Heart right ventricle (tissue), 16 donors: ENCODE measurements around the gene SSR1. TPM values are rescaled to one million over a fixed set of nuclear protein-coding genes. Genes with fewer than 3 reads are reported as not detected.

Experiments
- ATAC-seq, 8 donors: fragments of 200-7000 bp; cut with Tn5 transposase; one replicate each; pipeline ENCODE4 v1.9.1; 2020; ENCODE audit warnings: mild to moderate bottlenecking in 8 of 8, moderate library complexity in 8 of 8, moderate number of reproducible peaks in 1 of 8
- DNase-seq, 2 donors: peaks; one replicate each; pipeline ENCODE4 v3.0.0-alpha.2; 2020
- H3K27ac ChIP-seq, 10 donors: fragments of 200-600 bp; sonication (generic) in 2 of 10; one replicate each; pipeline versions ENCODE4 v1.5.0 to v1.8.0; 2020 to 2022; ENCODE audit warnings: mild to moderate bottlenecking in 3 of 10
- H3K27me3 ChIP-seq, 7 donors: fragments of 200-600 bp; one replicate each; pipeline ENCODE4 v1.8.0; 2021 to 2022; ENCODE audit warnings: mild to moderate bottlenecking in 2 of 7
- H3K36me3 ChIP-seq, 9 donors: fragments of 200-600 bp; sonication (generic) in 1 of 9; one replicate each; pipeline versions ENCODE4 v1.5.0 to v1.8.0; 2020 to 2022; ENCODE audit warnings: mild to moderate bottlenecking in 2 of 9
- H3K4me1 ChIP-seq, 9 donors: fragments of 200-600 bp; sonication (generic) in 1 of 9; one replicate each; pipeline versions ENCODE4 v1.5.0 to v1.8.0; 2020 to 2022; ENCODE audit warnings: mild to moderate bottlenecking in 4 of 9
- H3K4me3 ChIP-seq, 10 donors: fragments of 200-600 bp; sonication (generic) in 2 of 10; one replicate each; pipeline versions ENCODE4 v1.5.0 to v1.8.0; 2020 to 2022; ENCODE audit warnings: mild to moderate bottlenecking in 7 of 10, moderate library complexity in 2 of 10
- H3K9me3 ChIP-seq, 11 donors: fragments of 200-600 bp in 10 of 11; sonication (generic) in 2 of 11; one replicate each; pipeline versions ENCODE4 v1.5.0 to v1.8.0; 2013 to 2022; ENCODE audit warnings: mild to moderate bottlenecking in 2 of 11, control low read depth in 1 of 11, moderate library complexity in 1 of 11
- CTCF ChIP-seq, 9 donors: fragments of 200-600 bp; sonication (generic) in 2 of 9; IDR thresholded peaks; one replicate each; pipeline versions ENCODE4 v1.5.0 to v1.8.0; 2021 to 2022; ENCODE audit warnings: antibody characterized with exemption in 9 of 9, mild to moderate bottlenecking in 5 of 9, moderate library complexity in 1 of 9
- WGBS, 2 donors: extraction: QIAGEN DNeasy Blood & Tissue Kit; methylation state at CpG; one replicate each; pipeline ENCODE4 v1.1.7; 2013; ENCODE audit warnings: inconsistent platforms in 1 of 2; 5-methylcytosine and 5-hydroxymethylcytosine counted together
- intact Hi-C, 10 donors: fragments of 100-400 bp; cut with DNase I; formaldehyde crosslinking; loops; one replicate each; pipeline versions ENCODE4 v1.11.1 to v1.14.2; 2022
- polyA plus RNA-seq, 2 donors: library from polyadenylated mRNA; stranded (reverse); fragments of 200-250 nt; gene quantifications; one replicate each; pipeline ENCODE4 v1.2.3, GENCODE V29; 2013
- total RNA-seq, 10 donors: library from RNA; stranded (reverse); fragmentation: NEBNext Ultra II Directional in 3 of 10; extraction: Animal tissue kit (Norgen Biotek cat#: 25700) in 3 of 10; gene quantifications; one replicate each; pipeline versions ENCODE4 v1.2.1 to v1.2.4, GENCODE V29; 2021 to 2023
- donor health status: Arrhythmogenic right ventricular cardiomyopathy.
- donor health status: ischemic (EF 13 %, LVEDD 7.1; RV severe dilation, severe dysfunction).
- donor health status: healthy with polysubstance abuse.
- donor health status: DM: no; HTN: yes; CAD: no.
- donor health status: DM: no; HTN: no; CAD: no.
- donor health status: ischemic (EF 25% LVEDD 6.9; RV normal size, moderate dysfunction).
- donor health status: ischemic (EF 25% LVEDD 5.7; RV mildly dilated, moderate dysfunction).
- donor health status: healthy.
- donor health status: DM: yes; HTN: yes; CAD: no.
- donor health status: Ischemic cardiomyopathy.
- donor health status: ischemic (EF 35%, LVEDD 5.7; RV mildly dilated, moderate dysfunction).
- donor health status: nonischemic (EF 11% LVEDD 7.7; RV severe dilation, severe dysfunction).
- donor health status: DM: yes; HTN: yes; CAD: no.
- donor health status: PGD.
- donor health status: ischemic (EF 29% LVEDD 5.4; RV normal size, mild dysfunction).
- donor health status: nonischemic (EF 23%, LVEDD 6.1; RV moderate dilation, normal function).

Gene SSR1
- total and polyA plus RNA-seq, 12 donors: 8.3 to 80.5 (median 60.8) TPM

DNA sequence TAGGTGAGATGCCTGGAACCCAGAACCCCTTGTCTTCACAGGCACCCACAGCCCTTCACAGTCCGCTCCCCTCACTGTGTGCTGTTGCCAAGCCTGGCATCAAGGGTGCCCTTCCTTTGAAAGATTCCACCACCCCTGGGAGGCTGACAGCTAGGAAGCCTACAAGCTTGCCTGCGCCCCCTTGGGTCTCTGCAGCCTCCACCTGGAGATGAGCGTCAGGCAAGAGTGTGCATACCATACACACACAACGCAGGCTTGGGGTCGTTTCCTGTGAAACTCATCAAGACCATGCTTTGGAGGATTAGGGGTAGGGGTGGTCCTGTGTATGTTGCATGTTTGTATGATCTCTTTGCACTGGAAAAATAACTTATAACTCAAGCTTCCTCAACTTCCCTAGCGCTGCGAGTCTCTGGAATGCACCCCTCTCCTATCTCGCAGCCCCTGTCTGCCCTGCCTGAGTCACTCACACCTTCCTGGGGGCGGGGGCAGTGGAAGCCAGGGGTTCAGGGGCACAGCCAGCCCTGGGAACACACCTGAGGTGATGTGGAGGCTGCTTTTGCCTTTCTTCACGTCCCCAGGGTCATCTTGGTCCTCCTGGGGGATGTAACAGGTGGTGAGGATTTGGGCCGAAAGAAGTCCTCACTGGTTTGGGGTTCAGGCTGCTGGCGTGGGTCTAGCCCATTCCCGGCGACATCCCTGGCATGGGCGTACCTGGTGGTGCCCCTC lies 67.2 kb downstream of the SSR1 start:
- no peak for TF ChIP-seq CTCF (IDR thresholded peaks at IDR 0.05)
- 92 to 93% methylated on average over 15 of the region's 15 CpGs for WGBS, 2 donors

GRCh38 chr6:7243179-7243981 lies 69.6 kb downstream of the SSR1 start:
- 8 to 10% methylated on average over 7 of the region's 7 CpGs for WGBS, 2 donors
- ATAC-seq (peak in 7 of 8 donors; percentile 31 to 69 (median 56)), DNase-seq (peak in 1 of 2 donors; percentile 60)
- TF ChIP-seq CTCF (IDR thresholded peaks at IDR 0.05): peak; percentile 89 to 96 (median 92)
- Histone ChIP-seq H3K4me1 (peaks cover 0 to 54% (median 29%) of the 10 kb centered on the region in 9 donors), H3K36me3 (peaks cover 0 to 75% (median 17%) of the 10 kb centered on the region in 9 donors), H3K27me3 (no peaks in the 10 kb centered on the region), H3K27ac (peak overlapping the region in 8 of 10 donors; percentile 18 to 75 (median 46)), H3K9me3 (no peaks in the 10 kb centered on the region), H3K4me3 (no peak overlapping the region)
- intact Hi-C loops: loop anchor here (1.0 to 10.0 kb wide), 15 partner anchors 136 to 689 kb away; partner anchors contain the start of gene RREB1 (in 1 of the 10)

More for the DNA sequence above, 67.2 kb downstream of the SSR1 start:
- peak in 1 of 8 donors; percentile 16 for ATAC-seq
- Histone ChIP-seq H3K4me3 (no peak overlapping the region), H3K4me1 (peaks cover 0 to 33% (median 17%) of the 10 kb centered on the region in 9 donors), H3K9me3 (no peaks in the 10 kb centered on the region), H3K27me3 (no peaks in the 10 kb centered on the region), H3K36me3 (peaks cover 0 to 79% (median 39%) of the 10 kb centered on the region in 9 donors), H3K27ac (no peak overlapping the region)
- no peak for DNase-seq
- intact Hi-C loops: loop anchor here in 7 of 10 donors (5.0 to 10.0 kb wide), 8 partner anchors 271 to 691 kb away; no protein-coding TSS in a partner anchor

- H3K36me3 ChIP-seq: peaks cover 0 to 72% (median 14%) of the 10 kb centered on the region in 9 donors
- H3K9me3 ChIP-seq: no peaks in the 10 kb centered on the region
- 72 to 75% methylated on average over 4 of the region's 4 CpGs for WGBS, 2 donors
- peak overlapping the region in 8 of 10 donors; percentile 18 to 75 (median 46) for H3K27ac ChIP-seq
- H3K4me1 ChIP-seq: peaks cover 0 to 56% (median 29%) of the 10 kb centered on the region in 9 donors
- intact Hi-C loops: loop anchor here (1.0 to 10.0 kb wide), 15 partner anchors 136 to 688 kb away; partner anchors contain the start of gene RREB1 (in 1 of the 10)
- no peak overlapping the region for H3K4me3 ChIP-seq
- peak in 2 of 8 donors; percentile 1 to 2 for ATAC-seq
- no peaks in the 10 kb centered on the region for H3K27me3 ChIP-seq
- TF ChIP-seq CTCF (IDR thresholded peaks at IDR 0.05): no peak
- no peak for DNase-seq
These were observed 70.2 kb downstream of the SSR1 start for GRCh38 chr6:7242835-7243178.
